ENCODE results near the gene XXYLT1.
"Not testable (repeated sequence)": the region's sequence is repeated elsewhere in the genome, so short reads cannot be mapped to it uniquely, and the experiment has no call there.

XXYLT1 gene, protein sequence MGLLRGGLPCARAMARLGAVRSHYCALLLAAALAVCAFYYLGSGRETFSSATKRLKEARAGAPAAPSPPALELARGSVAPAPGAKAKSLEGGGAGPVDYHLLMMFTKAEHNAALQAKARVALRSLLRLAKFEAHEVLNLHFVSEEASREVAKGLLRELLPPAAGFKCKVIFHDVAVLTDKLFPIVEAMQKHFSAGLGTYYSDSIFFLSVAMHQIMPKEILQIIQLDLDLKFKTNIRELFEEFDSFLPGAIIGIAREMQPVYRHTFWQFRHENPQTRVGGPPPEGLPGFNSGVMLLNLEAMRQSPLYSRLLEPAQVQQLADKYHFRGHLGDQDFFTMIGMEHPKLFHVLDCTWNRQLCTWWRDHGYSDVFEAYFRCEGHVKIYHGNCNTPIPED

DNA sequence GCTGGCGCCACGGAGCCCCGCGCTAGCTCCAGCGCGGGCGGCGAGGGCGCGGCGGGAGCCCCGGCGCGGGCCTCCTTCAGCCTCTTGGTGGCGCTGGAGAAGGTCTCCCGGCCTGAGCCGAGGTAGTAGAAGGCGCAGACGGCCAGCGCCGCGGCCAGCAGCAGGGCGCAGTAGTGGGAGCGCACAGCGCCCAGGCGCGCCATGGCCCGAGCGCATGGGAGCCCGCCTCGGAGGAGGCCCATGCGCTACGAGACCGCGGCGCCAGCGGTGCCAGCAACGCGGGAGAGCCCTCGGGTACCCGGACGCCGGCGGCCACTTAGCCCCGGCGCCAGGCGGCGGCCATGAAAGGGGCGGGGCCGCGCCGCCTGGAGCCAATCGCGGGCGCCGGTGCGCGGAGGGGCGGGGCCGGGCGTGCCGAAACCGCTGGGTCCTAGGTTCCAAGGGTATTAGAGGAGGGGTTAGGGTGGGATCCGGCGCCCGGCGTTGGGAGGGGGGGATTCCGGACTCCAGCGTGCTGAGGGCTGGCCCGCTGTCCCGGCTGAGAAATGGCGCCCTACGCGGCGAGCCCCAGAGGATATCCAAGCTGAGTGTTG lies at the start of gene XXYLT1:
TSS of gene XXYLT1 (minus strand) at position 343 of the 593 bp plus-strand sequence. CDS start at position 242, 101 bp downstream.
- H3K4me3 Mint-ChIP-seq = peak within 1 kb of the TSS; percentile 86
- DNase-seq = peak; percentile 91
- no peaks in the 10 kb centered on the region for H3K9me3 Mint-ChIP-seq
- peaks cover 25% of the 10 kb centered on the region for H3K4me1 Mint-ChIP-seq
- ATAC-seq = peak; percentile 87
- peaks cover 6% of the 10 kb centered on the region for H3K36me3 Mint-ChIP-seq (ENCODE audit: low read depth)
- H3K27me3 Mint-ChIP-seq = no peaks in the 10 kb centered on the region
- peak within 1 kb of the TSS; percentile 77 for H3K27ac Mint-ChIP-seq

DNA sequence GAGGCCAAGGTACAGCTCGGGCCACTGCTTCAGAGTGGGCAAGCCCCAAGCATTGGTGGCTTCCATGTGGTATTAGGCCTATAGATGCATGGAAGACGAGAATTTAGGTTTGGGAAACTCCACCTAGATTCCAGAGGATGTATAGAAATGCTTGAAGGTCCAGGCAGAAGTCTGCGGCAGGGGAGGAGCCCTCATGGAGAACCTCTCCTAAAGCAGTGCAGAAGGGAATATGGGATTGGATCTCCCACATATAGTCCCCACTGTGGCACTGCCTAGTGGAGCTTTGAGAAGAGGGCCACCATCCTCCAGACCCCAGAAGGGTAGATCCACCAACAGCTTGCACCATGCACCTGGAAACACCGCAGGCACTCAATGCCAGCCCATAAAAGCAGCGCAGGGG lies 48.1 kb upstream of the XXYLT1 start:
- no peak for DNase-seq
- Mint-ChIP-seq H3K4me1 (peaks cover 13% of the 10 kb centered on the region), H3K4me3 (no peak overlapping the region), H3K27ac (no peak overlapping the region), H3K9me3 (peaks cover 11% of the 10 kb centered on the region), H3K27me3 (no peaks in the 10 kb centered on the region), H3K36me3 (ENCODE audit: low read depth) (peaks cover 43% of the 10 kb centered on the region)
- no peak for ATAC-seq

DNA sequence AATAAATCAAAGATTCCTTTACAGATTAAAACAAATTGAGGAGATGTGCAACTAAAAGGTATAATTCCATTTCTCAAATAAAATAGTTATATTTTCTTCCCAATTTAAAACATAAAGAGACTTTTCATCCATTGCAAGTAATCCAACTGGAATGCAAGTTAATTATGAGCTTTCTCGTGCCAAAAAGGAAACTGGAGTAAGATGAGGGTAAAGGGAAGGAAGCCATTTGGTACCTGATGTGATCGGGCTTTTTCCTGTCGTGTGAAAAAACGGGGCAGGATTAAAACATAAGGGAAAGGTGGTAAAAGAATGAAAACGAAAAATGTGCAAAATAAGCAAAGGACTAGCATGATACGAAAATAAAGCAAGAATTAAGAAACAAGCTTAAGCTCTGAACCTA lies 41.8 kb upstream of the XXYLT1 start:
- Mint-ChIP-seq H3K36me3 (ENCODE audit: low read depth) (peaks cover 3% of the 10 kb centered on the region), H3K27me3 (no peaks in the 10 kb centered on the region), H3K27ac (no peak overlapping the region), H3K4me3 (no peak overlapping the region), H3K4me1 (peaks cover 2% of the 10 kb centered on the region), H3K9me3 (no peaks in the 10 kb centered on the region)
- DNase-seq (no peak), ATAC-seq (no peak)

DNA sequence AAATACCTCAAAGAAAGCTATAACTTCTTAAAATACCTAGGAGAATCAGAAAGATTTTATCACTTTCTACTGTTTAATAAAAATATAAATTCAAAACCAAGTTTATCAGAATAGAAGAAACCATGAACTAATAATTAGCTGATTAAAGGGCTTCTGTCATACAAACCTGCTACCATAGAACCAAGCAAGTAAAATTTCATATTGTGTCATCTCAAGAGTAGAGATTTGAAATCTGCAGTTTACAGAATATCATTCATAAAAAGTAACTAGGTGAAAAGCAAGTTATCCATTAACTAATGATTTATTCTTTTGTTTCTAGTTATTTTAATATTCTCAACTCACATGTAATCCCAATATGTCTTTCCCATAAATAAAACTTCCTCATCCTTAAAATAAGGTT lies 36.8 kb upstream of the XXYLT1 start:
- H3K27ac Mint-ChIP-seq = no peak overlapping the region
- no peak overlapping the region for H3K4me3 Mint-ChIP-seq
- ATAC-seq = no peak
- no peaks in the 10 kb centered on the region for H3K9me3 Mint-ChIP-seq
- DNase-seq = no peak
- H3K4me1 Mint-ChIP-seq = no peaks in the 10 kb centered on the region
- H3K27me3 Mint-ChIP-seq = no peaks in the 10 kb centered on the region
- H3K36me3 Mint-ChIP-seq (ENCODE audit: low read depth) = peaks cover 3% of the 10 kb centered on the region

DNA sequence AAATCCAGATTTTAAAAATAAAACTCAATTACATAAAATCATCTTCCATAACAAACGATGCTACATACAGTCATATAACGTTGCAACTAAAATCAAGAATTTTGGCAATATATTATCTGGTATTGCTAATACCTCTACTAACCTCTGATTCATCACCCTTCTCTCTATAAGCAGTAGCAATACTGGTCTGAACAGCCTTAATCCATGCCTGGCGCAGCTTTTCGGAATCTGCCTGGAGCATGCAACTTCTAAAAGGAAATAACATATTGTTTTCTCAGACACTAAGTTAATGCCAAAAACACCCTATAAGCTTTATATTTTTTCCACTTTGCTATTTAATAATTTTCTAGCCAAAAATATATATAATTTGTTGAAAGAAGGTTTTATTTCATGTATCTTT lies 35.4 kb upstream of the XXYLT1 start:
- Mint-ChIP-seq H3K9me3 (no peaks in the 10 kb centered on the region), H3K4me1 (no peaks in the 10 kb centered on the region), H3K27ac (no peak overlapping the region), H3K27me3 (no peaks in the 10 kb centered on the region), H3K4me3 (no peak overlapping the region), H3K36me3 (ENCODE audit: low read depth) (peaks cover 5% of the 10 kb centered on the region)
- ATAC-seq (no peak), DNase-seq (no peak)

DNA sequence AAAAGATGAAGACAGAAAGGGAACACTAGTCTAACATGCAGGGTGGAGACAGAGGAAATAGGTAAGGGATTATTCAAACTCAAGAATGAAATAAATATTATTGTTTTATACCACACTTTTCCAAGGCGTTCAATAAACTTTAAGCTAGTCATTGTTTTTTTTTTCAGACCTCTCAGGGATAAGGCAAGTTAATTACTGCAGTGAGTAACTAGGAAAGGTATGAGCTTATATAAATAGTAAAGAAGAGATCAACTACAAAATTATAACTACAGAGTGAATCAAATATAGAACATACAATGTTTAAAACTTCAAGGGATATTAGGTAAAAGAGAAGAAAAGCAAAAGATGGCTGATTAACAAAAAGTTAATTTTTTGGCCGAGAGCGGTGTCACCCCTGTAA lies 31.5 kb upstream of the XXYLT1 start:
- Mint-ChIP-seq H3K27me3 (no peaks in the 10 kb centered on the region), H3K9me3 (no peaks in the 10 kb centered on the region), H3K27ac (no peak overlapping the region), H3K4me1 (no peaks in the 10 kb centered on the region), H3K4me3 (no peak overlapping the region), H3K36me3 (ENCODE audit: low read depth) (peaks cover 18% of the 10 kb centered on the region)
- no peak for ATAC-seq
- DNase-seq = no peak

DNA sequence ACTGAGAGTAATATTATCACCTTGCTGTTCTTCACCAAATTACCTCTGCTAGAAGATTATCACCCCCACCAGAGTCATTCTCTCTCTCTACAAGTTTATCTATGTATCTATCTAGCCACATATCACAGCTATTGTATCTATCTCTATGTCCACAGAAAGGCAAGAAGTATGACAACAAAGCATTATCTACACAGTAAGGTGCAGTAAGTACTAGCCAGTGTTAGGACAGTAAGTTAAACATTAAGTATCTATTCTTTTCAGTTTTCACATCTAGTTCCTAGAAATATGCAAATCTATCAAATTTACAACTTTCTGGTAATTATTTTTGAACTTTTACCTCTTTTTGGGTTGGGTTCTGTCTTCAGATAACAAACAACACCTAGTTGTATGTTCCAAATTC lies 26.5 kb upstream of the XXYLT1 start:
- Mint-ChIP-seq H3K9me3 (no peaks in the 10 kb centered on the region), H3K27me3 (no peaks in the 10 kb centered on the region), H3K4me1 (no peaks in the 10 kb centered on the region), H3K4me3 (no peak overlapping the region), H3K36me3 (ENCODE audit: low read depth) (peaks cover 27% of the 10 kb centered on the region), H3K27ac (no peak overlapping the region)
- ATAC-seq = no peak
- no peak for DNase-seq

DNA sequence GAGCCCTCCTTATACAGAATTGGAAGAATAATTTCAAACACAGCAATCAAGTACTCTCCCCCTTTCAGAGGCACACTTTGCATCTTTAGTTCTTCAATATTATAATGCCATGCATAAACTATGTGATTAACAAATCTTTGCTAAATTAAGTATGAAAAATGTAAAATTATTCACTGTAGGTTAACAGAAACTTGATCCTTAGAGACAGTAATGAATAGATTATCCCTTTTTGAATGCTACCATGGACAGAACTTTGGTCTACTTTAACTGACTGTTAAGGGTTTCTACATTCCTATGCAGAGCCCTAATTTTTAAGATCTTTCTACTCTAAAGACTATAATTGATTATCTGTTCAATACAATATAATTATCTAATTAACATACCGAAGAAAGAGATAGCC lies 25.7 kb upstream of the XXYLT1 start:
- Mint-ChIP-seq H3K27me3 (no peaks in the 10 kb centered on the region), H3K4me1 (no peaks in the 10 kb centered on the region), H3K4me3 (no peak overlapping the region), H3K36me3 (ENCODE audit: low read depth) (peaks cover 27% of the 10 kb centered on the region), H3K9me3 (no peaks in the 10 kb centered on the region), H3K27ac (no peak overlapping the region)
- DNase-seq (no peak), ATAC-seq (no peak)

DNA sequence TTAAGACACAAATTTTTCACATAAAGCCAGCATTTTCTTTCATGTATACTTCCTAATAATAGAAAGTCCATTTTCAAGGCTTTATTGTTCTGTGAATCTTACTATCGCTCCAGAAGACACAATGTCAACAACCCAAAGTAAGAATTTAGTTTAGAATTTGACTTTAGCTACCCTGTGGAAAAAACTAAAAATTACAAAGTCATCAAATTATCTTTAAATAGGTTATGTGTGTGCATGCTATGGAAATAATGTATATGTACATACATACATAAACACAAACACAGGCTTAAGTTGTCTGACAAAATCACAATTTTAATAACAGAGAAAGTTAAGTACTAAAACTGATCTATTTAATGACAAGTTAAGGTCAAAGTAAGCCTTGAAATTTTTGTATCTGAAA lies 20.2 kb upstream of the XXYLT1 start:
- Mint-ChIP-seq H3K27me3 (no peaks in the 10 kb centered on the region), H3K4me1 (no peaks in the 10 kb centered on the region), H3K4me3 (no peak overlapping the region), H3K36me3 (ENCODE audit: low read depth) (peaks cover 18% of the 10 kb centered on the region), H3K27ac (no peak overlapping the region), H3K9me3 (no peaks in the 10 kb centered on the region)
- ATAC-seq (no peak), DNase-seq (no peak)

DNA sequence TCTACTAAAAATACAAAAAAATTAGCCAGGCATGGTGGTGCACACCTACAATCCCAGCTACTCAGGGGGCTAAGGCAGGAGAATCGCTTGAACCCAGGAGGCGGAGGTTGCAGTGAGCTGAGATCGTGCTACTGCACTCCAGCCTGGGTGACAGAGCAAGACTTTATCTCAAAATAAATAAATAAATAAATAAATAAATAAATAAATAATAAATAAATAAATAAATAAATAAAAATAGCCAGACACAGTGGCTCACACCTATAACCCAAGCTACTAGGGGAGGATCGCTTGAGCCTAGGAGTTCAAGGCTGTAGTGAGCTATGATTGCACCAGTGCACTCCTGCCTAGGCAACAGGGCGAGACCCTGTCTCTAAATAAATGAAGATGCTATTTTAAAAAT lies 19.7 kb upstream of the XXYLT1 start:
- not testable (repeated sequence) for H3K27me3 Mint-ChIP-seq, ATAC-seq, H3K4me1 Mint-ChIP-seq, DNase-seq, H3K4me3 Mint-ChIP-seq, H3K27ac Mint-ChIP-seq, H3K9me3 Mint-ChIP-seq
- peaks cover 18% of the 10 kb centered on the region for H3K36me3 Mint-ChIP-seq (ENCODE audit: low read depth)

DNA sequence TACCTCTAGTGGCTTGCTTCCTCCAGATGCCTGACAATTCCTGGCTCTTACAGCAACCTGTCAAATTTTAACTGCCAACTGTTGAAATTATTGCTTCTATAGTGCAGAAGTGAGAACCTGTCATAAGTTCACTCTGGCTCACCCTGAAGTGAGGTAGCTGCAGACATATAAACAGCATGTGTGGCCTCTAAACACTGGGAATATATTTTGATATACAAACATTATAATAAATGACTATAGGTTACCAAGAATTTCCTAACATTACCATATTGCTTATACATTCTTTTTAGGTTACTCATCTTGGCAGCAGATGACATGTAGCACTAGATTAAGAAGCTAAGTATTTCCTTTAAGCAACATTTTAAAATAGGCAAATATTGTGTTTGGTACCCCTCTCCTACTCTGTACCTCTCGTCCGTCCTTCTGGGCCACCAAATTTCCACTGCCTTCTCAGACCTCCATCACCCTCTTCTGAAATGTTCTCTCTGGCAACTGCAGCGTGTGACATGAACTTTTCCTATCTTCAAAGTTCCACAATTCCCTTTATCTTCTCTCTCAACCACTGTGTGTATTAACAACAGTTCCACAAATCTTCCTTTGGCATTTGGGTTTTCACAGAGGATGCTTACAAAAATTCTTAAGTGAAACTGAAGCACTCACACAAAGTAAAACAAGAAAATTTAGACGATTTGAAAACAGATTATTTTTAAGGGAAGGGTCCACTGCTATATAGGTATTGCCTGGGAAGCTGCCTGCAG lies 15.3 kb upstream of the XXYLT1 start:
- no peaks in the 10 kb centered on the region for H3K9me3 Mint-ChIP-seq
- no peak overlapping the region for H3K27ac Mint-ChIP-seq
- H3K4me3 Mint-ChIP-seq = no peak overlapping the region
- no peak for ATAC-seq
- H3K36me3 Mint-ChIP-seq (ENCODE audit: low read depth) = peaks cover 12% of the 10 kb centered on the region
- peaks cover 11% of the 10 kb centered on the region for H3K4me1 Mint-ChIP-seq
- DNase-seq = no peak
- H3K27me3 Mint-ChIP-seq = no peaks in the 10 kb centered on the region

DNA sequence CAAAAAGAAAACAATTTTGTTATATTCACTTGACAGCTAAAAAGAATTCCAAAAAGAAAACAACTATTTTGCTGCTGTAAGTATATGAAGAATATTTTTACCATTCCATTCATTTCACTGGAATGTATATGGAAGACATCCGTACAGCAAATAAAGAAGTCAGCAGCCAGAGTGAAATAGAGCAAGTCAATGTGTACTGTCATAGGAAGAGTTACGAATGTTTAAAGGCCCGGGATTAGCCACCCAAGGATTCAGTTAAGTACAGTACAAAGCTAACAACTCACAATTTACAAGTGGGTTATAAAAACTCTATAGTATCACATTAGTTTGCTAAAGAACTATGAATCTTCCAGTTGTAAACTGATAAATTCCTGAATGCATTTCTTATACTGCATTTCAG lies 14.4 kb upstream of the XXYLT1 start:
- Mint-ChIP-seq H3K27me3 (no peaks in the 10 kb centered on the region), H3K9me3 (no peaks in the 10 kb centered on the region), H3K4me1 (peaks cover 11% of the 10 kb centered on the region), H3K4me3 (no peak overlapping the region), H3K27ac (no peak overlapping the region), H3K36me3 (ENCODE audit: low read depth) (peaks cover 14% of the 10 kb centered on the region)
- DNase-seq = no peak
- no peak for ATAC-seq

DNA sequence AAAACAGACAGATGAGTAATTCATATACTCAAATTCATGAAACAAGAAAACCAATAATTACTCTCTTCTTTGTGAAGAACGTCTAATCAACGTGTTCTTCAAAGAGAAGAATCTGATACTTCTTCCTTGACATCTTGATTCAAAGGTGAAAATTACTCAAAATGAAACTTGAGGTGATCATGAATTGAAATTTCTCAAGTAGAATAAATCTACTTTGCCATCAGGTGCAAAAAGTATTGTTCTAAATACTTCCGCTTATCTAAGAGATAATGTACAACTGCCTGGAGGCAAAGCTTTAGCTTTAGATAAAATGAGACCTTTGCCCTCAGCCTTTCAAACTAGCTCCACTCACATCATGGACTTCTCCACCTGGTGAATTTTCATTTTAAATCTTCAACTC lies 13.9 kb upstream of the XXYLT1 start:
- H3K4me1 Mint-ChIP-seq = peaks cover 11% of the 10 kb centered on the region
- no peak overlapping the region for H3K27ac Mint-ChIP-seq
- H3K9me3 Mint-ChIP-seq = no peaks in the 10 kb centered on the region
- no peak overlapping the region for H3K4me3 Mint-ChIP-seq
- no peaks in the 10 kb centered on the region for H3K27me3 Mint-ChIP-seq
- DNase-seq = no peak
- peaks cover 14% of the 10 kb centered on the region for H3K36me3 Mint-ChIP-seq (ENCODE audit: low read depth)
- no peak for ATAC-seq

DNA sequence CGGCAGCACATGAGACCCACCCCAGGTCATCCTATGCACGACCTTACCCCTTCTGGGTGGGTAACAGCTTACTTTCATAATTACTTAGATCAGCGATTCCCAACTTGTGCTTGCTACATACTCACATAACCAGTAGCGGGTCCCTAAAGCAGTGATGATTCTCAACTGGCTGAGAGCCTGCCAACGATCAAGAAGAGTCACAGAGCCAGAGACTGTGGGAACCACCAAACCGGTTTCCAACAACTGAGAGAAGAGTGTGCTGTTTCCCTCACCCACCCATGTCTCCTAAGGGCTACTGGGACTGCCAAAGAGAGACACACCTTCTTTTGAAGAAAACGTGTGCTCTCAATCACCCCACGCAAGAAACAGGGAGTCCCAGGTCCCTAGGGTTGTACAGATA lies 12.0 kb upstream of the XXYLT1 start:
- Mint-ChIP-seq H3K27me3 (no peaks in the 10 kb centered on the region), H3K9me3 (no peaks in the 10 kb centered on the region), H3K36me3 (ENCODE audit: low read depth) (peaks cover 15% of the 10 kb centered on the region), H3K4me1 (peaks cover 11% of the 10 kb centered on the region), H3K4me3 (no peak overlapping the region), H3K27ac (no peak overlapping the region)
- DNase-seq (no peak), ATAC-seq (no peak)

Measured in activated naive CD8-positive, alpha-beta T cell treated with anti-CD3 and anti-CD28 coated beads, Interleukin-2, amount 50 U/mL, for 24 hours (primary cell).